ENCODE results near the gene LIPT2. TPM values are rescaled to one million over a fixed set of nuclear protein-coding genes. Genes with fewer than 3 reads are reported as not detected.

The LIPT2 gene
- total RNA-seq, 6 experiments from 2014 or later: 0.63 to 2.0 (median 1.3) TPM

DNA sequence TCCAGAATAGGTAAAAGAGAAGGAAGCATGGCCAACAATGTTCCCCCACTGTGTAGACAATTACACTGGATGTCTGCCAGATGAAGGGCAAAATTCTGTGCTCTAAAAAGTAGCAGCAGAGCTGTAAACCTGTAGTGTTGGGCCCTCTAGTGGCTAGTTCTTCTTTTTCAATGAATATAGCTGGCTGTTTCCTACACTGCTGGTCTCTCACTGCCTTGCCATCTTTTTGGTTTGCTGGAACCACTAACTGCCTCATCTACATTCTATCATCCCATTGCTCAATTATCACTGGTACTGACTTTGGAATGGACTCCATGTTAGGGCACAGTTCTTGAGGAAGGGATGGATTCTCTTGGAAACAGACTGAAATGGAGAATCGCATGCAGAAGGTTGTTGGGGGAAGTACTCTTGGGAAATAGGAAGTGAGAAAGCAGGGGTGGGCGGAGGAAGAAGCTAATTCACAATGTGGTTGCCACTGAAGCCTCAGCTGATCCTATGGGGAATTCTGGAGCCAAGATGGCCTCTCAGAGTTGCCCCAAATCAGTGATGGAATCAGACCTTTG lies 44.1 kb downstream of the LIPT2 start:
- H3K27me3 Mint-ChIP-seq (ENCODE audit: insufficient read depth): peaks cover 18% of the 10 kb centered on the region
- peak overlapping the region; percentile 16; the same call in 1 of the 2 replicates for H3K4me3 Mint-ChIP-seq
- TF ChIP-seq, protein P1, sequence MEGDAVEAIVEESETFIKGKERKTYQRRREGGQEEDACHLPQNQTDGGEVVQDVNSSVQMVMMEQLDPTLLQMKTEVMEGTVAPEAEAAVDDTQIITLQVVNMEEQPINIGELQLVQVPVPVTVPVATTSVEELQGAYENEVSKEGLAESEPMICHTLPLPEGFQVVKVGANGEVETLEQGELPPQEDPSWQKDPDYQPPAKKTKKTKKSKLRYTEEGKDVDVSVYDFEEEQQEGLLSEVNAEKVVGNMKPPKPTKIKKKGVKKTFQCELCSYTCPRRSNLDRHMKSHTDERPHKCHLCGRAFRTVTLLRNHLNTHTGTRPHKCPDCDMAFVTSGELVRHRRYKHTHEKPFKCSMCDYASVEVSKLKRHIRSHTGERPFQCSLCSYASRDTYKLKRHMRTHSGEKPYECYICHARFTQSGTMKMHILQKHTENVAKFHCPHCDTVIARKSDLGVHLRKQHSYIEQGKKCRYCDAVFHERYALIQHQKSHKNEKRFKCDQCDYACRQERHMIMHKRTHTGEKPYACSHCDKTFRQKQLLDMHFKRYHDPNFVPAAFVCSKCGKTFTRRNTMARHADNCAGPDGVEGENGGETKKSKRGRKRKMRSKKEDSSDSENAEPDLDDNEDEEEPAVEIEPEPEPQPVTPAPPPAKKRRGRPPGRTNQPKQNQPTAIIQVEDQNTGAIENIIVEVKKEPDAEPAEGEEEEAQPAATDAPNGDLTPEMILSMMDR (IDR thresholded peaks at IDR 0.05): peak; percentile 93
- no peaks in the 10 kb centered on the region for H3K9me3 Mint-ChIP-seq
- no peaks in the 10 kb centered on the region for H3K36me3 Mint-ChIP-seq (ENCODE audit: low read depth)
- peak; percentile 85 for DNase-seq
- peaks cover 8% of the 10 kb centered on the region for H3K4me1 Mint-ChIP-seq (ENCODE audit: low read depth)
- peak overlapping the region; percentile 10 for H3K27ac Mint-ChIP-seq

DNA sequence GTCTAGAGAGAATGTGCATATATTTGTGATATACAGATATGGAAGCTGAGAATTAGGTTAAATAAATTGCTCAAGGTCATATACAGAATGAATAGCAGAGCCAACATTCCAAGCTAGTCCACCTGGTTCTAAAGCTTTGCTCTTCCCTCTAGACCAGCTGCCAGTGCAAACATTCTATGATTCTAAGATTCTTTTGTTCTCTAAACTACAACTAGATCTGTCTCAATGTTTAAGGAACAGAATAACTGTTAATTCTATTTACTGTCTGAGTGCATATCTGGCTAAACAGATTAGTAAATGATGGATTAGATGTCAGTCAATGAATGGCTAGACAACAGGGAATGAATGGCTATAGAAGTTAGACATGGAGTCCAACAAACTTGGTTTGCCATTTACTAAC lies 45.8 kb downstream of the LIPT2 start:
- Mint-ChIP-seq H3K36me3 (ENCODE audit: low read depth) (no peaks in the 10 kb centered on the region), H3K4me1 (ENCODE audit: low read depth) (peaks cover 17% of the 10 kb centered on the region), H3K4me3 (no peak overlapping the region), H3K27me3 (ENCODE audit: insufficient read depth) (peaks cover 17% of the 10 kb centered on the region), H3K27ac (no peak overlapping the region), H3K9me3 (no peaks in the 10 kb centered on the region)
- DNase-seq: no peak
- TF ChIP-seq, protein P1 (IDR thresholded peaks at IDR 0.05): no peak

DNA sequence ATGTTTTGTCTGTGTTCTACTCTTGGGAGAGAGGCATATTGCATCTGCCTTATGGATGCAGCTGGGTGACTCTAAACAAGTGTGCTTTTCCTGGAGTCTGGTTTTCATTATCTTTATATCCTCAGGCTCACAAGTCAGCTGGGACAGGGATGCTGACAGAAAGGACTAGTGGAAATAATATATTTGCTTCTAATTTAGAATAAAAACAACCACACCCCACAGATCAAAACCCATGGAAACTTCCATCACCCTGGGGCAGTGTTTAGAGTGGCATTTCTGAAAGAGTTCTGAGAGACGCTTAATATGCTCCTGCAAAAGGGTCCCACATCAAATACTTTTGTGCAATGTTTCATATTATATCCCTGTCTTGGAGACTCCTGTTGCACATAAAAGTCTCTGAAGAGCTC lies 47.0 kb downstream of the LIPT2 start:
- Mint-ChIP-seq H3K27ac (no peak overlapping the region), H3K4me1 (ENCODE audit: low read depth) (peaks cover 24% of the 10 kb centered on the region), H3K4me3 (no peak overlapping the region), H3K36me3 (ENCODE audit: low read depth) (no peaks in the 10 kb centered on the region), H3K27me3 (ENCODE audit: insufficient read depth) (peaks cover 15% of the 10 kb centered on the region), H3K9me3 (no peaks in the 10 kb centered on the region)
- no peak for DNase-seq
- TF ChIP-seq, protein P1 (IDR thresholded peaks at IDR 0.05): no peak

DNA sequence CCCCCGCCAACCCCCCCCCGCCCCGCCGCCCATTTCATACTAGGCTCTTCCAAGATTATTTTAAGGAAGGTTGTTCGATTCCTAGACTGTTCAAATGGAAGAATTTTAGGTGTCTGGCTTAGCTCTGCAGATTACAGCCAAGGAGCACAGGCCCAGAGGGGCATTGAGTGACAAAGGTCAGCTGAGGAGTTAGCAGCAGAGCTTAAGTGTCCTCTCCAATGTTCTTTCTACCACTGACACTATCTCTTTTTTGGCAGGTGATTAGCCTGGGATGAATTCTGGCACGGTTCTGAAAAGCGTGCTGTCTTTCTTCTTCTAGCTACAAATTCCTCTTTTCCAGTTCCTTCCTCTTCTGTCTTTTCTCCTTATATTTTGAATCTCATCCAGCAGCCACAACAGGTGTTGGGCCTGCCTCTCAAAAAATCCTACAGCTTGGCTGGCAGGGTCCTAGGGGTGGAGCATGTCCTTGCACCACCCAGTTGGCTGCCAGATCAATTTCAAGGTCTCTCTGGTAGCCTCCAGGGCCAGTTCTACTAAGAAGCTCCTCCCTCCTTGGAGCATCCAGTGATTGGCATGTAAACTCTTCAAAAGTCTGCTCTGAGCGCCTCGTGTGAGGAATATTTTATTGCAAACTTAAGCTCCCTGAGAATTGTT lies 49.2 kb downstream of the LIPT2 start:
- Mint-ChIP-seq H3K27ac (no peak overlapping the region), H3K9me3 (no peaks in the 10 kb centered on the region), H3K4me3 (no peak overlapping the region; the same call in 1 of the 2 replicates), H3K27me3 (ENCODE audit: insufficient read depth) (peaks cover 15% of the 10 kb centered on the region), H3K36me3 (ENCODE audit: low read depth) (no peaks in the 10 kb centered on the region), H3K4me1 (ENCODE audit: low read depth) (peaks cover 17% of the 10 kb centered on the region)
- TF ChIP-seq, protein P1 (IDR thresholded peaks at IDR 0.05): no peak
- no peak for DNase-seq

DNA sequence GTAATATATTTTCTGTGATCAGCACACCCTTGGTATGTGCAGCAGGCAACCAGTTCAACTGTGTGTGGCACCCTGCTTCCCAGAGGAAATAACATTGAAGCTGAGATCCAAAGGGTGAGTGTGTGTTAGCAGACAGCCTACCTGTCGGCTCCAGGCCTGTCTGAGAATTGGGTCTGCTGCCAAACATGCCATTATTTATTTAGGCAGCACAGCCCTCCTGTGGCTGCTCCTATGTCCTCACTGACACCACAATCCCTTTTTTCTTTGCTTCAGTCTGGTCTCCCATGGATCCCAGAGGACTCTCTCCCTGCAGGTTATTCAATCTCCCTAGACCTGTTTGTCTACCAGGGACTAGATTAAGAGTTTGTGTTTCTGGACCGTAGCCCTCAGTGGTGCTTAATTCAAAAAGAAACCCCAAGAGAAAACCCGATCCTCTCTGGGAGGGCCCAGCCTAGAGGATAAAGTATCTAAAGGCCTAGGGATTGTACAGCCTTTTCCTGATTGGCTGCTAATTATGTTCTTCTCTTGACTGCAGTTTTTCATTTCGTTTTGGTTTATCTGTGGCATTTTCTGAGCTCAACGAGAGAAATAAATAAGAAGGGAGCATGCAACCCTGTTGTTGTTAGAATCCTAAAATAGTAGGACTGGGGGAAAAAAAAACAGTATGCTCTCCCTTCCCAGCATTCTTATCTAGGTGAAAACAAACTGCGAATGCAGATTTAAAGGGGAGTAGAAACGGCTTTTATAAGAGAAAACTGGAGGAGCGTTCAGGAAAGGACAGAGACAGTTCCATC lies 50.3 kb downstream of the LIPT2 start:
- H3K9me3 Mint-ChIP-seq: no peaks in the 10 kb centered on the region
- H3K27ac Mint-ChIP-seq: no peak overlapping the region
- no peak overlapping the region for H3K4me3 Mint-ChIP-seq
- TF ChIP-seq, protein P1 (IDR thresholded peaks at IDR 0.05): no peak; the same call in 1 of the 2 replicates
- DNase-seq: no peak
- peaks cover 16% of the 10 kb centered on the region for H3K4me1 Mint-ChIP-seq (ENCODE audit: low read depth)
- H3K36me3 Mint-ChIP-seq (ENCODE audit: low read depth): no peaks in the 10 kb centered on the region
- H3K27me3 Mint-ChIP-seq (ENCODE audit: insufficient read depth): peaks cover 15% of the 10 kb centered on the region
